HepG2 (cell line): ENCODE results near the gene RRAD. TPM values are rescaled to one million over a fixed set of nuclear protein-coding genes. Genes with fewer than 3 reads are reported as not detected.

Source experiments
- BCLAF1 ChIP-seq: fragments of 450-650 bp; IDR thresholded peaks from 2 replicates; pipeline ENCODE4 v1.6.1; 2017; ENCODE audit warnings: mild to moderate bottlenecking
- CCAR2 ChIP-seq: fragments of 200-400 bp; formaldehyde crosslinking; optimal IDR thresholded peaks from 2 replicates; pipeline ENCODE3; 2018; ENCODE audit warnings: low read depth, mild to moderate bottlenecking, low read length, moderate library complexity
- CREB3 ChIP-seq: sonication (generic); formaldehyde crosslinking; IDR thresholded peaks from 2 replicates; pipeline ENCODE4 v1.5.0; 2020; ENCODE audit warnings: missing genetic modification reagents
- DNMT1 ChIP-seq: sonication (generic); formaldehyde crosslinking; IDR thresholded peaks from 2 replicates; pipeline ENCODE4 v1.5.1; 2020; ENCODE audit warnings: mild to moderate bottlenecking, missing genetic modification reagents
- KIAA2018 ChIP-seq: sonication (generic); formaldehyde crosslinking; IDR thresholded peaks from 2 replicates; pipeline ENCODE4 v1.5.0; 2020; ENCODE audit warnings: mild to moderate bottlenecking, missing genetic modification reagents, borderline replicate concordance
- MAFK ChIP-seq, 2 experiments: IDR thresholded peaks in 1 of 2; conservative IDR thresholded peaks in 1 of 2; 2 replicates each; pipeline ENCODE4 v1.6.1; 2011; ENCODE audit warnings: improper control_type of control experiment in 2 of 2, low read length in 2 of 2
- SOX6 ChIP-seq, 2 experiments: fragments of 450-650 bp in 1 of 2; sonication (generic) in 1 of 2; formaldehyde crosslinking in 1 of 2; IDR thresholded peaks; 2 replicates each; pipeline versions ENCODE4 v1.4.0 to v1.6.1; 2017 to 2020; ENCODE audit warnings: antibody characterized with exemption in 1 of 2, mild to moderate bottlenecking in 1 of 2, missing genetic modification reagents in 1 of 2
- TIGD3 ChIP-seq: sonication (generic); formaldehyde crosslinking; IDR thresholded peaks from 2 replicates; pipeline ENCODE4 v1.5.1; 2020; ENCODE audit warnings: mild to moderate bottlenecking, missing genetic modification reagents, borderline replicate concordance
- ZNF382 ChIP-seq: sonication (generic); formaldehyde crosslinking; IDR thresholded peaks from 2 replicates; pipeline ENCODE4 v1.5.0; 2020; ENCODE audit warnings: missing genetic modification reagents, mild to moderate bottlenecking, borderline replicate concordance
- polyA plus RNA-seq, 8 experiments: library from polyadenylated mRNA; depleted of rRNA in 3 of 8; stranded (reverse) in 7 of 8; unstranded in 1 of 8; fragments of >200 nt; fragmentation: Illumina TruSeq in 4 of 8; extraction: Trizol in 4 of 8; gene quantifications; 2 replicates each; pipeline versions ENCODE4 v1.2.1 to v1.2.3, GENCODE V29; 2011 to 2016; ENCODE audit warnings: low read depth in 4 of 8, missing spikeins in 1 of 8, mixed read lengths in 1 of 8; ENCODE audit not compliant: insufficient read depth in 1 of 8
- total RNA-seq, 5 experiments: library from RNA; depleted of rRNA; stranded (reverse); fragments of >200 nt; fragmentation: Illumina TruSeq; extraction: Trizol; gene quantifications; 2 replicates each; pipeline ENCODE4 v1.2.3, GENCODE V29; 2016; ENCODE audit warnings: low read depth in 1 of 5

The RRAD gene
- total and polyA plus RNA-seq, 2 of the 13 experiments (the other 11 are each of a cell fraction or from before 2014, with no cell fraction given): 0.80 to 1.1 TPM

GRCh38 chr16:66880288-66881013 lies 44.9 kb downstream of the RRAD start, which contains the start of gene PDP2 (continued):
- TF ChIP-seq SOX6 (IDR thresholded peaks at IDR 0.05): no peak
- peak; percentile 79 for TF ChIP-seq SOX6 (CRISPR knock-in tag; IDR thresholded peaks at IDR 0.05)
- peak; percentile 82; the same call in 1 of the 2 replicates for TF ChIP-seq TIGD3 (CRISPR knock-in tag)
- peak; percentile 98 for TF ChIP-seq CREB3 (CRISPR knock-in tag)
- TF ChIP-seq ZNF382 (CRISPR knock-in tag): no peak
- 0 out of 2 replicates have a peak, but pooled peaks have one; percentile 75 for TF ChIP-seq KIAA2018 (CRISPR knock-in tag)
- TF ChIP-seq CCAR2: no peak
- TF ChIP-seq MAFK (conservative IDR thresholded peaks at IDR 0.05 in 1 of 2, IDR thresholded peaks at IDR 0.05 in 1 of 2; ENCODE audit: low read length in 2 of 2): no peak
- TF ChIP-seq BCLAF1: no peak
- TF ChIP-seq DNMT1 (CRISPR knock-in tag): peak; percentile 93
